Nephron (organoid): ENCODE results near the gene BRDT.

Experiments
- H3K27ac Mint-ChIP-seq, 3 experiments: 2 replicates each; pipeline ENCODE4 v1.8.0; 2020; ENCODE audit warnings: mixed read lengths in 3 of 3, mild to moderate bottlenecking in 2 of 3, moderate library complexity in 1 of 3
- H3K27me3 Mint-ChIP-seq: 2 replicates; pipeline ENCODE4 v1.8.0; 2021; ENCODE audit warnings: low read depth, mild to moderate bottlenecking, moderate library complexity, mixed read lengths
- H3K36me3 Mint-ChIP-seq: 2 replicates; pipeline ENCODE4 v1.8.0; 2020; ENCODE audit warnings: low read depth, mixed read lengths
- H3K4me1 Mint-ChIP-seq: 2 replicates; pipeline ENCODE4 v1.8.0; 2020; ENCODE audit warnings: mixed read lengths
- H3K4me3 Mint-ChIP-seq, 3 experiments: 2 replicates each; pipeline ENCODE4 v1.8.0; 2020; ENCODE audit warnings: mild to moderate bottlenecking in 3 of 3, mixed read lengths in 3 of 3, moderate library complexity in 2 of 3
- H3K9me3 Mint-ChIP-seq: 2 replicates; pipeline ENCODE4 v1.8.0; 2020; ENCODE audit warnings: mixed read lengths
- CTCF ChIP-seq, 3 experiments: fragments of 200-600 bp; sonication (generic); IDR thresholded peaks; one replicate each; pipeline ENCODE4 v1.5.0; 2021; ENCODE audit warnings: antibody characterized with exemption in 3 of 3; ENCODE audit not compliant: unreplicated experiment in 3 of 3

Gene BRDT

GRCh38 chr1:91916811-91917460 is 32.3 kb upstream of the BRDT start:
- H3K36me3 Mint-ChIP-seq = no peaks in the 10 kb centered on the region
- no peaks in the 10 kb centered on the region for H3K27me3 Mint-ChIP-seq
- H3K4me3 Mint-ChIP-seq = no peak overlapping the region
- H3K4me1 Mint-ChIP-seq = peaks cover 6% of the 10 kb centered on the region
- H3K27ac Mint-ChIP-seq = no peak overlapping the region
- TF ChIP-seq CTCF (IDR thresholded peaks at IDR 0.05; ENCODE audit: unreplicated experiment in 3 of 3) = no peak
- H3K9me3 Mint-ChIP-seq = no peaks in the 10 kb centered on the region

GRCh38 chr1:91919962-91920361 is 29.2 kb upstream of the BRDT start:
- peaks cover 2% of the 10 kb centered on the region for H3K9me3 Mint-ChIP-seq
- H3K4me3 Mint-ChIP-seq = no peak overlapping the region
- H3K27ac Mint-ChIP-seq = no peak overlapping the region
- TF ChIP-seq CTCF (IDR thresholded peaks at IDR 0.05; ENCODE audit: unreplicated experiment in 3 of 3) = no peak
- H3K27me3 Mint-ChIP-seq = no peaks in the 10 kb centered on the region
- no peaks in the 10 kb centered on the region for H3K4me1 Mint-ChIP-seq
- no peaks in the 10 kb centered on the region for H3K36me3 Mint-ChIP-seq

- Mint-ChIP-seq H3K4me1 (peaks cover 10% of the 10 kb centered on the region), H3K36me3 (no peaks in the 10 kb centered on the region), H3K27ac (no peak overlapping the region), H3K27me3 (no peaks in the 10 kb centered on the region), H3K4me3 (no peak overlapping the region), H3K9me3 (peaks cover 2% of the 10 kb centered on the region)
- no peak for TF ChIP-seq CTCF (IDR thresholded peaks at IDR 0.05; ENCODE audit: unreplicated experiment in 3 of 3)
Observed at GRCh38 chr1:91924146-91924545, 25.1 kb upstream of the BRDT start.

GRCh38 chr1:91925644-91926435 is 23.4 kb upstream of the BRDT start:
- no peaks in the 10 kb centered on the region for H3K36me3 Mint-ChIP-seq
- no peak overlapping the region for H3K27ac Mint-ChIP-seq
- peaks cover 13% of the 10 kb centered on the region for H3K4me1 Mint-ChIP-seq
- peaks cover 2% of the 10 kb centered on the region for H3K9me3 Mint-ChIP-seq
- H3K27me3 Mint-ChIP-seq = peaks cover 3% of the 10 kb centered on the region
- H3K4me3 Mint-ChIP-seq = no peak overlapping the region
- no peak for TF ChIP-seq CTCF (IDR thresholded peaks at IDR 0.05; ENCODE audit: unreplicated experiment in 3 of 3)

GRCh38 chr1:91928026-91928425 is 21.2 kb upstream of the BRDT start:
- Mint-ChIP-seq H3K27ac (peak overlapping the region; percentile 28 to 56 (median 42)), H3K27me3 (peaks cover 3% of the 10 kb centered on the region), H3K4me1 (peaks cover 13% of the 10 kb centered on the region), H3K36me3 (no peaks in the 10 kb centered on the region), H3K4me3 (no peak overlapping the region), H3K9me3 (peaks cover 1% of the 10 kb centered on the region)
- TF ChIP-seq CTCF (IDR thresholded peaks at IDR 0.05; ENCODE audit: unreplicated experiment in 3 of 3) = no peak
